ENCODE data around the gene FARS2.

Gene FARS2

DNA sequence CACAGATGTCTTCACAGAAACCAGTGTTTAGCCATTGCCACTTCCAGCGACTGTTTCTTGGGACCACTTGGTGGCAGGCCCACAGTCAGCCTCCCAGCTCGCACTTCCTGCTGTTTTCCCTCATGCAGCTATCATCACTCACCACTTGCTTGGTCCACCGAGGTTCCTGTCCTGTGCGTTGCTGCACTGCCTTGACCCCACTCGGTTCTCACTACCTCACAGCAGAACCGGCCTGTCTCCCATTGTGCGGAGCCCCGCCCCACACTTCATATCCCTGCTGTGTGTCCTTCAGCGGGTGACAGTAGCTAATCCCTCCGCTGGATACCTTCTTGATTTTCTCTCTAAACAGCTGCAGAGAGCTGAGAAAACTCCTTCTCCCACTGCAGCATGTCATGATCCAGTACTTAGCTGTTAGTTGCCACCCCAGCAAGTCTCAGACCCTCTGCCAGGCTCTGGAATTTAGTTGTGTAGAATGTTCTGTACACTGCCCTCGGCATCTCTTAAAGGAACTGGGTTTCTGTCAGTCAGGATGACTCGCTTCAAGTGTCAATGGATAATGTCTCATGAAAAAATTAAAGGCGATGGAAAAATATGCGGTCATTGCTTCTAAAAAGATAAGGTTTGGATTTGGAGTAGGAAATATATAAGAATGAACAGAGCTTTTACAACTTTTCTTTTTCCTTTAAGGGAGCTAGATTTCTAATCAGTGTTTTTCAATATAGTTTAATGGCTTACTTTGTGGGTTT, 208.0 kb downstream of the FARS2 start:
- ATAC-seq: no peak

DNA sequence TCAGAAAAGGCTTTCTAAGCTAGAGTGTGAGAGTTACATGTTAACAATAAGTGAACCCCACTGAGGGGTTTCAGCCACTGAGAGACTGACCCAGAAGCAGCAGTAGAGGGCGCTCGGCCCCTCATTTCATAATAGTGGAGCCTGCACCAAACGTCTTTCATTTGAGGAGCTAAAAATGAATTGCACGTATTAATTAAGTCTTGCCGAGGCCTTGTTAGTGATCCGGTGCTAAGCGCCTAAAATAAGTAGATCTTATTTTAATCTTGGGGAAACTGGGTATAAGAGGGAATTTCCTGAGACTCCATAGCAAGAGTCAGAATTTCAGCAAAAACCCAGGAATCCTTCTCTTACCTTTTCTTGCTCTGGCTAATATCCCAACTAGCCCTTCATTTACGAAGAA, 209.7 kb downstream of the FARS2 start:
- peak; percentile 56 to 68 for ATAC-seq

GRCh38 chr6:5471637-5472398, 210.5 kb downstream of the FARS2 start:
- no peak for ATAC-seq

GRCh38 chr6:5472571-5472970, 211.3 kb downstream of the FARS2 start:
- no peak for ATAC-seq

DNA sequence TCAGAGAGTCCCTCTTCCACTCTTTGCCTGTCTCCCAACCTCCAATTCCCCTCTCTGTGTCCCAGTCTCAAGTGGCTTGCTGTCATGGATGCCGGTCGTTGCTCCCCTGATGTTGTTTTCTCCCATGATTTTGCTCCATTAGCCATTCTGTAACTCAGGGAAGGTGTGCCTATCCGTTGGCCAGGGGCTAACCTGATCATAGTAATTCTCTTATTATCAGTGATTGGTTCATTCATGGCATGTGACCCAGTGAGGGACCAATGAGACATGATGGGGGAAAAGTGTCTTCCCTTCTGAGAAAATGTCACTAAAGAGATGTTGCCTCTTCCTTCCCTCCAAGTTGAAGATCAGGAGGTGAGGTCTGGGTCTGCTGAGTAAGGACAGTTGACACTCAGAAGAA, 214.5 kb downstream of the FARS2 start:
- no peak for ATAC-seq

- no peak for ATAC-seq
These were observed 217.1 kb downstream of the FARS2 start for GRCh38 chr6:5478380-5478779.

- ATAC-seq: no peak
These were observed 219.7 kb downstream of the FARS2 start for GRCh38 chr6:5481033-5481432.

DNA sequence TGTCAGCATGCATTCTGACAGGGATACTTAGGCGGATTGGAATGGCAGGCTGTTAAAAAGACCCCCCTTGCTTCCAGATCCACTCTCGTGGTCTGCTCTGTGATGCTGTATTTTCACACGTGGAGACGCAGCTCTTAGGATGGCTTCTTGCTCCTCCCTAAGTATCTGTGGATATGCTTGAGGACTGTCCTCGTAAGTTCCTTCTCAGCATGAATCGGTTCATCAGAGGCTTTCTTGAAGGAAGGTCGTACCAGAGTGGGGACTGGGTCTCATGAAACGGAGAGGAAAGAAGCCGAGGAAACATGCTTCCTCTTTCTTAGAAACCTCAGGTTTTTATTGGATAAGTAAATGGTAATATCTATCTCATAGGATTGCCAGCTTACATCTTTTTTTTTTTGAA, 220.4 kb downstream of the FARS2 start:
- ATAC-seq: no peak

GRCh38 chr6:5482619-5483018, 221.3 kb downstream of the FARS2 start:
- ATAC-seq: no peak

DNA sequence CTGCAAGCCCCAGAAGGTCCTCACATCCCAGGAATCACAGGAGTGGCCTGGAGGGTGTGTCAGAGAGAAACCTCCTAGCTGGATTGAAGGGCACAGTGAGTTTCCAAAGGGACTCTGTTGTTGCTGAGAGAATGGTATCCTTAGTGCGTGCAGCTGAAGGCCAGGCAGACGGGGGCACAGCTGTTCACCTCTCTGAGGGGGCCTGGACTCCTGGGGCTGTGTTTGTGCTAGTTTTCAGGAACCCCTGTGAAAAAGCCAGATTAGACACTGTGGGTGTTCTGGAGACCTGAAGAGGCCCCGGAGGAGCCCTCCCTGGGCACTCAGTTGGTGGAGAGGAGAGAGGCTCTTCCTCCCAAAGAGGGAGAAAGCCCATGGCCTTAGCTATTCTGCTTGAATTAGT, 223.4 kb downstream of the FARS2 start:
- ATAC-seq: no peak

- ATAC-seq: no peak
These were observed 224.9 kb downstream of the FARS2 start for GRCh38 chr6:5486214-5486613.

DNA sequence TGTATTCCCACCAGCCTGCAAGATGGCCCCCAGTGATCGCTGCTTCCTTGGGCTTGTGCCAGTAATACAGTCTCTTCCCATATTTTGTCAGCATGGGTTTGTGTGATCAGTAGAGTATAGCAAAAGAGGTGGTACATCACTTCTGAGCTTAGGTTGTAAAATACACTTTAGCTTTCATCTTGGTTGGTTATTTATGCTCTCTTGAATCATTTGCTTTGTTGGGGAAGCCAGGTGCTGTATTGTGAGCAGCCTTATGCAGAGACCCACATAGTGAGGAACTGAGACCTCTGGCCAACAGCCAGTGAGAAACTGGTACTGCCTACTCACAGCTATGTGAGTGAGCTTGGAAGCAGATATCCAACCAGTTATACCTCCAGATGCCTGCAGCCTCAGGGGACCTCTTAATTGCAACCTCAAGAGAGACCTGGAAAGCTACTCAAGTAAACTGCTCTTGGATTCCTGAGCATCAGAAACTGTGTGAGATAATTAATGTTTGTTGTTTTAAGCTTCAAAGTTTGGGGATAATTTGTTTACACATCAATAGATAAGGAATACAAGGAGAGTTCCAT, 229.3 kb downstream of the FARS2 start:
- no peak for ATAC-seq

- no peak for ATAC-seq
These were observed 231.0 kb downstream of the FARS2 start for GRCh38 chr6:5492356-5492755.

GRCh38 chr6:5493806-5494205, 232.5 kb downstream of the FARS2 start:
- no peak for ATAC-seq

DNA sequence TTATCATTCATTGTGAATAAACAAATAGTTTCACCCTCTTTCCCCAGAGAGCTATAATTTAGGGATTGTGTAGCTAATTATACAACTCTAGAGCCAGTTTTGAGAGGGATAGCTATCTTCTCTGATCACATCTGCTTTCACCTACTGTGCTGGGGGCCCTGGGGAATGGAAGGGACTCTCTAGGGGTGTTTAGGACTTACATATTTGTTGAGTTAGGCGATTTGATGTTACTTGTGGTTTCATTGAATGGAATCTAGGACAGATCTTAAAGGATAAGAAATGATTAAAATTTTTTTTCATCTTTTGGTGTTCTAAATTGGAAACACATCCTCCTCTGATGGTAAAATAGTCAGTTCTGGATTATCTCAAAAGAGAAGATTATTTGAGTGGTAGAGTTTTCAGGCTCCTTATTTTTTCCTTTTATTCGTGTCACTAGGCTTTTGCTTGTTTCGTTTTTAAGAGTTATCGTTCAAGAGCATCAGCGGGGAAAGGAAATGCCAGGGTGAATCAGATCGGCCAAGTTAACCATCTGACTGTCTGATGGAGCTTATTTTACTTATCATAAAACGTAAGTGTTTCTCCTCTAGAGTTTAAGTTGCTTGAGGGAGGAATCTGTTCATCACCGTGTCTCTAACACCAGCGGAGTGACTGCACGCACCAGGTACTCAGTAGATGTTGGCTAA, 236.7 kb downstream of the FARS2 start:
- ATAC-seq: peak; percentile 41 to 43

DNA sequence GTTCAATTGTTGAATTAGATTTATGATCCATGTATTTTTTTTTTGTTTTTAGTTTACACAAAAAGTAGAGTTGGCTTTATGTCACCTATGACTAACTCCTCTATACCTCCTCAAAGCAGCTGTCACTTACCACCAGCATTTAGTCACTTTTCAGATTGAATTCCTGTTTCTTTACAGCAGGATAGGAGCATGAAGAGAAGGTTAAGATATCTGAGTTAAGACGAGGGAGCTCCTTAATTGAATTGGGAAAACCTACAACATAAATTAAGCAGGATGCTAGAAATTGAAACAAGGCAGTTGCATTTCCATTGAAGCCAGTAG, 237.2 kb downstream of the FARS2 start:
- peak; percentile 38 to 43 for ATAC-seq

GRCh38 chr6:5499644-5500306, 238.5 kb downstream of the FARS2 start:
- peak; percentile 41 to 51 for ATAC-seq

DNA sequence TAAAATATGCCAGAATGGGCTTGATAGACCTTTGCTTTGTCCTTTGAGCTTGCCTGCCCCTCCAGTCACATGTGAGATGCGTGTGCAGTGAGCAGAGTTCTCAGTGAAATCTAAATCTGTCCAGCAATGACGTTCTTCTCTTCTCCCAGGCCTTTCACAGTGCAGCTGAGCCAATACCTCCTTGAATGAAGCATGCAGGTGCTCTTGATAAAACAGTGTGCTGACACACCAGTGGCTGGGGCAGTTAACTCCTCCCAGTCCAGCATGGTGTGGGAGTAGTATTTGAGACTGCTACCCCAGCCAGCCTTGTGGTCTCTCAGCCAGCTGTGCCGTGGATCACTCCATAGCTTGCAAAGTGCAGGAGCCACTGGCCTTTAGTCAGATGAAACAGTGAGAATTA, 240.5 kb downstream of the FARS2 start:
- ATAC-seq: no peak

DNA sequence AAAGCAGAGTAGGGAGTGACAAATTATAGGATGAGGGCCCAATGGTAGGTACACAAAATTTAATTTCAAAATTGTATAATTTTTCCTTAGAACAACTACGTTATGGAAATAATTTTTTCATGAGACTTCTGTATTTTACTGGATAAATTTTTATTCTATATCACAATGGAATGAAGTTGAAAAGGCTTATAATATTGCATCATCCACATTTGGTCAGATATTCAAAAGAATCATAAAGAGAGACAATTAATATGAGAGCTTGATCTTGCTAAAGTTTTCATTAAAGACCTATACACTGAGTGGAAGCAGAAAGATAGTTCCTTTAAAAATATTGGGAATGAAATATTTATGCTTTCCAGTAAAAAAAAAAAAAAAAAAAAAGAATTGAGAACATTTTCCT, 242.8 kb downstream of the FARS2 start:
- no peak for ATAC-seq

- ATAC-seq: no peak
These were observed 244.8 kb downstream of the FARS2 start for GRCh38 chr6:5506149-5506548.

DNA sequence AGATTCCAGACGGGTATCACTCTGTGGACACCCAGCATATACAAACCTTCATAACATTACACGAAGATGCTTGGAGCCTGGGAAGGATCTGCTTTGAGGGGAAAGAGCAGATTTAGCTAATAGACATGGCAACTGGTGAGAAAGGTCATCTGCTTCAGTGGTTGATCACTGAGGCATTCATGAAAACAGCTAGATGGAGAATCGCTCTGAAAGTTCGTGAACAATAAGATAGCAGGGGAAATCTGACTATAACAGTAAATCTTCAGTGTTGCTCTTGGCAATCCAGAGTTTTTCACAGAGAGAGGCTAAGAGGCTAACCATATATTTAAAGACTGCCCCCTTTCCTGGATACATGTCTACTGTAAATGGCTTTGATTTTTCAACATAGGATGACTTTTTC, 245.3 kb downstream of the FARS2 start:
- no peak for ATAC-seq

GRCh38 chr6:5507131-5507681, 245.9 kb downstream of the FARS2 start:
- ATAC-seq: peak in 1 of 2 donors; percentile 36

- no peak for ATAC-seq
These were observed 247.8 kb downstream of the FARS2 start for GRCh38 chr6:5509106-5509505.

All from activated CD4-positive, CD25-positive, alpha-beta regulatory T cell treated with anti-CD3 and anti-CD28 coated beads, Interleukin-2, amount 50 U/mL, for 24 hours (primary cell).